RPMI7951 (cell line): ENCODE results near the gene RNF26. TPM values are rescaled to one million over a fixed set of nuclear protein-coding genes. Genes with fewer than 3 reads are reported as not detected.
"Not testable (repeated sequence)": the region's sequence is repeated elsewhere in the genome, so short reads cannot be mapped to it uniquely, and the experiment has no call there.

Experiments
- DNase-seq: peaks from one replicate; pipeline ENCODE4 v3.0.0-alpha.2; 2012; ENCODE audit warnings: low read depth
- total RNA-seq: library from RNA; depleted of rRNA; stranded (reverse); fragments of >200 nt; shearing (Covaris generic); gene quantifications from 2 replicates; pipeline ENCODE4 v1.2.3, GENCODE V29; 2014

The RNF26 gene
- total RNA-seq, 1 experiment from 2014 or later: 9.1 TPM

DNA sequence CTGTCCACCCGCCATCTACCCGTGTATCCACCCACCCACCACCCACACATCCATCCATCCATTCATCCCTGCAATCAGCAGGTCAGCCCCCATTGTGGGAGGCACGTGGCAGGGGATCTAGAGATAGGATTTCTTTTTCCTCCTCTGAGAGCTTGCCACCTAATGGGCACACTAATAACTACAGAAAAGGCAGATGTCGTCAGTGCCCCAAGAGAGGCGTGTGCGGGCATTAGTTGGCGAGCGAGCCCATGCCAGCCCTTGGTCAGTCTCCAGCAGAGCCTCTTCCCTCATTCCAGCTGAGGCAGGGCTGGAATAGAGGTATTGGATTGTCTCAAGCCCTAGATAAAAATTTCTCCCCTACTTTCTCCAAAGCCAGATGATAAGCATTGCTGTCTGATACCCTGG, 37.5 kb downstream of the RNF26 start:
- DNase-seq: peak; percentile 24

DNA sequence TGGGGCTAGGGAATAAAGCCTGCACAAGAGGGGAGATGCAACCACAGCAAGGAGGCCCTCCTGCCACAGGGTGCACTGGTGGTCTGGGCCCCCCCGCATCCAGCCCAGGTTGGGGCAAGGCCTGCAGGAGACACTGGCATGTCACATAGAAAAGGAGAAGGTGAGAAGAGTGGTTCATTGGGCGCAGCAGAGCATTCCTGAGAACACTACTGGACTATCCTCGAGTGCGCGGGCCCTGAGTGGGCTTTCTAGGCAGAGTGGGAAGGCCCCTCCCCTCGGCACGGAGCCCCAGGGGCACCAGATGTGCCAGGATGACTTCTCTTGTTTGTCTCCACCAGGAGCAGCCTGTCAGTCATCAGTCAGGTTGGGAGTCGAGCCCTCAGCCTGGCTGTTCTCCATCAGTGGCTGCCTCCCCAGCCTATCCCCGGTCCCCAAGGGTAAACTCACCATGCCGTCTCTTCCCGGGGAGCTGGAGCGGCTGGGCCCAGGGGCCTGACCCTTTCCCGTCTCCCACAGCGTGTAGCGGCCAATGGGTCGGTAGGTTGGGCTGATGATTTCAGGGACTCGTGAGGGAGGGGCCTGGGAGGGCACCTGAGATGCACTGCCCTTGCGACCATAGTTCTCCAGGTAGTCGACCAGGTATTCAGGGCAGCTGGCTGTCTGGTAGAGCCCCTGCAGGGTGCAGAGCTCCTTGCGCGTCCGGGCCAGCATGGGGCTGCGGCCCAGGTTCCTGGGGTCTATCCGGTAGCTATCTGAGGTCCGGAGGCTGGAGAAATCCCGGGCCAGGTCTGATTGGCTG, 38.1 kb downstream of the RNF26 start:
- no peak for DNase-seq

DNA sequence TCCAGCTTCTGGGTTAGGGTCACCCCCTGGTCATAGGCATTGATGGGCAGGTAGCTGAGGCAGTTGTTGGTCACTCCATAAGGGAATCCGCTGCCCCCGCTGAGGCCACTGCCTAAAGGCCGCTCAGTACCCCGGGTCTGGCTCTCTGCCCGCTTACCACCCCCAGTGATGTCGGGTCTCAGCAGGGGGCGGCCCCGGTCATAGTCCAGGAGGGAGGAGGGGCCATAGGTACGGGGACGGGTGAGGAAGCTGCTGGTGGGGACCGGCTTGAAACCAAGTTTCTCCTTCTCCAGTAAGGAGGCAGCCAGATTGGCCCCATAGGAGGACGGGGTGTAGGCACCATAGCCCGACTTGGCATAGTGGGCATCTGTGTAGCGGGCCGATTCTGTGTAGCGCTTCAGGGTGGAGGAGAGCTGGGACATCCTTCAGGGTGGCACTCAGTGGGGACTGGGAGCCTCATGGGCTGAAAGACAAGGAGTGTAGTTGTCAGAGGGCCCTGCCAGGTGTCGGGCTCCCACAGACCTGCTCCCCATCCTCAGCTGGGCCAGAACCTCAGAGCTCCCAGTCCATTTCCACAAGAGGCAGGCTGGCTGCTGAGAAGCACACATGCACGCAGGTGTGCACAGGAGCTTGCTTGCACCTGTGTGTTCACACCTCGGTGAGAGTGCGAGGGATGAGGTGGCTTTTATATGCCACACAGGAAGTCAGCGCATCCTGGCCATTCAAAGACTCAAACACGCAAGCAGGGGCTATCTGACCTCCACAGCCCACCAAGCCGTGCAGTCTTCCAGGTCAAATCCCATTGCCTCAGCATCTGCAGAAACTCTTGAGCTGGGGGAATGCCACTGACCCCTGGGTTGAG, 39.0 kb downstream of the RNF26 start:
- DNase-seq: no peak

DNA sequence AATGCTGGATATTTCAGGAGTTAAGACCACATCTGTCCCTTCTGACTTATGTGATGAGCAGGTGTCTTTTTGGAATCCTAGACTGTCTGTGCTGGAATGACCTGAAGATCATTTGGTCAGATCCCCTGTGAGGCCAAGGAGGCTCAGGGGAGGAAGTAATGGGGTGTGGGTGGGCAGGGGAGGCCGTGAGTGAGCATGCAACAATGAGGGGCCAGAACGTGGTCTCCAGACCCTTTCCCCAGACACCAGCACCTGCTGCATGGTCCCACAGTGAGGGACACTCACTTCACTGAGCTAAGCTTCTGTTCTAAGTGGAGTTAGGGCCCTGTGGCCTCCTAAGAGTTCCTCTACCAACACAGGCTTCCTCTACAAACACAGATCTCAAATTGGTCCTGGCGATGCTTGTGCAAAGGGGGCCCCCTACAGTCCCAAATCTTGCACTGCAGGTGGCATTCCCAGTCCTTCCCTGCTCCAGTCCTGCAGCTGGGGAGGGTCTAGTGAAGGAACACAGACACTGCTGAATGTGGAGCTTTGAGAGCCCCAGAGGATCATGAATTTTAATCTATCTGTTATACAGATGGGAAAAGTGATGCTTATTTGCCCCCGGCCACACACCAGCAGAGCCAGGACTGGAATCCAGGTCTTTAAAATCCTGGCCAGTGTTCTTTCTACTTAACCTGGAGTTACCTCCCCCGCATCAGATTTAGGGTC, 39.7 kb downstream of the RNF26 start:
- peak; percentile 63 for DNase-seq

DNA sequence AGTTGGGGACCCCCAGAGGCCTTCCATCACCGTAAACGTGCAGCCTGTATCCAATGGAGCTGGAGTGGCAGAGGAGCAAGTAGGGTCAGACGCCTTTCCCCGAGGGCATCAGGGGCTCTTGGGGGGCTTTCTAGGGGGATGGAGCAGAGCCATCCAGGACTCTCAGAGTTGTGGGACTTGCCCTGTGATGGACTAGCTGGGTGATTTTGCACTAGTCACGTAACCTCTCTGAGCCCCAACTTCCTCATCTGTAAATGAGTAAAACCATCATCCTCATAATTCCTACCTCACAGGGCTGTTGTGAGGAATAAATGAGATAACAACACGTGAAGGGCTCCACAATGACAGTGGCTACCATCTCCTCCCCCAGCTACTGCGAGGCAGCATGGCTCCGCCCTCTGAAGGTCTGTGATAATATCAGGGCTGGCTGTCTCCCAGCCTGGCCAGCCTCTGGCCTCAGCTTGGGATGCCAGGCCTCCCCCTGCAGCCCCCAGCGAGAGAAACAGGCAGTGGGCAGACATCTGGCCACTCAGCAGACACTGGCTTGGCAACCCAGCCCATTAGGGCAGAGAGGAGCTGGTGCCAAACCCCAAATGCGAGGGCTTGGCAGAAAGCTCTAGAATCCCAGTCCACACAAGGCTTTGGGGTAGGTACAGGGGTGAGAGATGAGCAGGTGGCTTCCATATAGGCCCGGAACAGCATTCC, 40.5 kb downstream of the RNF26 start:
- peak; percentile 20 for DNase-seq

DNA sequence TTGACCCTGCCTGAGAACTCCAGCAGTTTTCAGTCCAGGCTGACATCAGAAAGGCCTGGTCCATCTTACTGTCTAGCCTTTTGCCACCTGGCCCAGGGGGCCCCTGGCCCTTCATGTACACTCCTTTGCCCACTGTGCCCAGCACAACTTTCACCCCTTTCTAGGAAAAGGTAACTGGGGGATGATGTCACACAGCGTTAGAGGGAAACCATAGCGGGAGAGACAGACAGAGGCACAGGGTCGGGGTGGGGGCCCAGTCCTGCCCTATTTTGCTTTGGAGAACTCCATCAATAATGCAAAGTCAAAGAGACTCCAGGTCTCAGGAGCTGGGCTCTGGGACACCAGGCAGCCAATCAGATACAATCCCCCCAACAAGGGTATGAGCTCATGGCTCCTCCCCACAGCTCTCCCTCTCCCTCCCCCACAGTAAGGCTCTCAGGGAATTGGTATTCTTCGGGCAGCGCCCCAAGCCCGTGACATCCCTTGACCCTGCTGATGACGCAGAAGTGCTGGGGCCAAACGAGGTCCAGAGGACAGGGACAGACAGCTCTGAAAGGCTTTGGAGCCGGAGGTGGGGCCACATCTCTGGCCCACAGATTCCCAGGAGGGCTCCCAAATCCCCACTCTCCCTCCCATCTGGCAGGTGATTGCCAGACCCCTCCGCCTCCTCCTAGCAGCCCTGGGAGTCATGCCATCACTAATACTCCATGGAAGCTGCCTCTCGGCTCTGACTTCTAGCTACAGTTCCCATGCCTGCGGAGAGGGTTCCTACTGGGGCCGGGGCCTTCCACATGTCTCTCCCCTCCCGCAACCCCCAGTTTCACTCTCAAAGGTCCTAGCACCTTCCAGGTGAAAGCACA, 41.2 kb downstream of the RNF26 start:
- peak; percentile 47 for DNase-seq

DNA sequence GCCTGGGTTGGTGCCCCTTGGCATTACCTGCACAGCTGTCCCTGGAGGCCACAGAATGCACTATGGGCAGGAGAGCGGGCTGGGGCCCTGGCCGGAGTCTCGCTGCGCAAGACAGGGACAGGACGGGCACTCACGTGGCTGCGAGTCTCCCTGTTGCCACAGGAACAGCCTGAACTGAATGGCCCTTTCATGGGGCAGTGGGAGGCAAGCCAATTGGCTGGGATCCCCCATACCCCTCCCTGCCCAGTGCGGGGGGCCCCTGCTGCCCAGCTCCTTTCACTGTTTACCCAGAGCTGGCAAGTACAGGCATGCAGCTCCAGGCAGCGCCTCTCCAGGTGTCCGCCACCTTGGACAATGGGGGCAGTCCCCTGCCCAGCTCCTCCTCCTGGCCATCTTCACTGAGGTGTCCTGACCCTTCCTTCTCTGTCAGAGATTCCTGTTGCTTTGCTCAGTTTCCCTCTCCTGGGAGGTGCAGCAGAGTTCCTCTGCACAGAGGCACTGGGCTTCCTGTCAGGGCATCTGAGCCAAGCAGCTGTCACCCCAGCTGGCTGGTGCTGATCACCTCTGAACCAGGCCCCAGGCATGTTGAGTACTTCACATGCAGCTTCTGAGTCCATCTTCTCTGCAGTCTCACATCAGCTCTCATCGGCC, 42.0 kb downstream of the RNF26 start:
- DNase-seq: no peak

DNA sequence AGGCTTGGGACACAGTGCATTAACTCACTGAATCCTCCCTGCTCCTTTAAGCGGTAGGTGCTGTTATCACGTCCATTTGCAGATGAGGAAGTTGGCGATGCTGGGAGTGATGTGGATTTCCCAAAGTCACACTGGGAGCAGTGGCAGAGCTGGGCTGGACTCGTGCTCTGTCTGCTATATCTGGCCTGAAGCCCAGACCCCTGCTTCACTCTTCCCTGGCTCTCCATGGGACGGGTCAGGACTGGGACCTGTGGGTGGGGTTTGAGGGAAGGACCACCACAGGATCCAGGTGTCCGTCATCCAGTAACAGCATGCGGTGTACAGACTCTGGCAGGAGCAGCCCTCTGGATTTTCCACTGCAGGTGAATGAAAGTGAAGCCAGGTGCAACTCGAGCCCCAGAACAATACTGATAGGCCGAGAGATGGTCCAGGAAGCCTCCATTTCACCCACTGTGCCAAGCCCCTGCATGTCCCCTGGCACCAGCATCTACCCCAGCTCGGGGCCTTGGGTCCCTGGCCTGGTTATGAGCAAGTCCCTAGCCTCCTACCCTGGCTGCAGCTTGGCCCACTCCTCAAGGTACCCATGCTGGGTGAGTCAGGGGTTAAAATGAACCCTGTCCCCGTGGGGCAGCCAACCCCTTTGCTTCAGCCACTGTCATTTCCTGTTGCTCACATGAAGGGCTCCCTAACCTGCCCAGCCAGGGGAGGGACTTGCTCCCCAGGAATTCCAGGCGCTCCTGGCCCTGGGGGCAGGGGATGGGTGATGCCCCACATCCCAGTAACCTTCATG, 43.0 kb downstream of the RNF26 start:
- no peak for DNase-seq

DNA sequence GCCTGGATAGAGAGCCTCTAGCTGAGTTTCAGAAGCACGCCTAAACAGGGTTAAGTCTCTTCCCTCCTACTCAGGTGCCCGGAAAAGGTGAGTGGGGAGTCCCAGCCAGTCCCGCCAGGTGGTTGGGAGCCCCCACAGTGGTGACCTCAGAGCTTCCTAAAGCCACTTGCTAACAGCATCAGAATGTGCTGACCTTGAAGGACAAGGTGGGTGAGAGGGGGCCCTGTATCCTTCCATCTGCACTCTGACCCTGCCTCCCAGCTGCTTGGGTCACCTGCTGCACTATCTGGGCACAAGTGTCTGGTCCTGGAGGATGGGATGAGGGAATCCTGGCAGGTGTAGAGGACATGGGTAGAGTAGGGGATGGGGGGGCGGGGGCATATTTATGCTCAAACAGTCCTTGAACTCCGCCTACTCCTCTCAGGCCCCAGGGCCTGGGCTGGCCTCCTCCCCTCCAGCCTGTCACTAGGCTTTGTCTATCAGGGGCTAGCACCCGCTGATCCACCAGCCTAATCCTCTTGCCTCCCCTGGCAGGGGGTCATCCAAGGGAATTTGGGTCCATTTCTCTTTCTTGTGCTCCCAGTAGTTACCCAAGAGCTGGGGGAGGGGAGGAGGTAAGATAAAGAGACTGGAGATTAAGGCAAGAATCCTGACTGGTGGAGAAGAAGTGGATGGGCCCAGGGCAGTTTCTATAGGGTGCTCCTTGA, 43.8 kb downstream of the RNF26 start:
- no peak for DNase-seq

DNA sequence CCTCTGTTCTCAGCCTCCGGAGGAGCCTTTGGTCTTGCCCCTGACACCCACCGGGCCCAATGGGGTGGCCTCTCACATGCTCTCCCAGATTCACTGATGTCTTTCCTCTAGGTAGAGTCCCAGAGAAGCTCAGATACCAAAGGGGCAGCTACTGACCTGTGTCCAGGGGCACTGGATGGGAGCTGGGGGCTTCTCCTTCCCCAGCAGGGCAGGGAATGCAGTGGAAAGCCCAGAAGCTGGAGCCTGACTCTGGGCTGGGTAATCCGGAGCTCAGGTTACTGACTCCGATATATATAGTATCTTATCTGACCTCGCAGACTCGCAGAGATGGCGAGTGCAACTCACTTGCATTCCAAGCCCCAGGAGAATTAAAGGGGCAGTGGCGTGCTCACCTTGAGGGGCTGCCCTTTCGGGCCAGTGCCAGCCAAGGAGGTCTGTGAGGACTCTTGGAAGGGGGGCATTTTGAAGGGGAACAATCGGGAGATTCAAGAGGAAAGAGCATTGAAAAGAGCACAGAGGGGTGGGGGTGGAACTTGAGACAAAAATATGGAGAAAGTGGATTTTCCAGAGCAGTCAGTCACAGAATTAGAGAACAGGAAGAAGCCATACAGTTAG, 44.6 kb downstream of the RNF26 start:
- DNase-seq: no peak

DNA sequence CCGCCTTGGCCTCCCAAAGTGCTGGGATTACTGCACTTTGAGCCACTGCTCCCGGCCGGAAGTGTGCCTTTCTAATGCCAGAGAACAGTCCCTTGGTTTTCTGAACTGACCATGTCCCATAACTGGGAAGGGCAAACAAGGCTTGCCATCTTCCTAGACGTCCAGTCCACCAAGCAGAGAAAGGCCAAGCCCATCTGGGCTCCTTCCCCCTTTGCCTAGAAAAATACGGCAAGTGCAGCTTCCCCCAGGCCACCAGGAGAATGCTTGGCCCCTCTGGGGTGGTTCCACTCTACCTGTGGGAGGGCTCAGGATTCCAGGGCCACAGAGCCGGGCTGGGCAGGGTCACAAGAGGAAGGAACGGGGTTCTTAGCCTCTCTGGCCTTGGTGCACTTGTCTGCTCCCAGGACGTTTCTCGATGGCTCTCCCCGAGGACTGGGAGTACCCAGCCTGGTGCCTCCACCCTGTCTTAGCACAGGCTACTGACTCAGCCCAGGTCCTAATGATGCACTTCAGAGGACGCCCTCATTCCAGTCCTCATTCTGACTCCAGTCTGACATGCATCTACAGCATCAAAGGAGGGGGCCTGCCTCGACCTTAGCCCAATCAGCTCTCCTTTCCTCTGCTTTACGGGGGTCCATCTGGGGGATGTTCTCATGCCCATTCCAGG, 46.0 kb downstream of the RNF26 start:
- DNase-seq: no peak

DNA sequence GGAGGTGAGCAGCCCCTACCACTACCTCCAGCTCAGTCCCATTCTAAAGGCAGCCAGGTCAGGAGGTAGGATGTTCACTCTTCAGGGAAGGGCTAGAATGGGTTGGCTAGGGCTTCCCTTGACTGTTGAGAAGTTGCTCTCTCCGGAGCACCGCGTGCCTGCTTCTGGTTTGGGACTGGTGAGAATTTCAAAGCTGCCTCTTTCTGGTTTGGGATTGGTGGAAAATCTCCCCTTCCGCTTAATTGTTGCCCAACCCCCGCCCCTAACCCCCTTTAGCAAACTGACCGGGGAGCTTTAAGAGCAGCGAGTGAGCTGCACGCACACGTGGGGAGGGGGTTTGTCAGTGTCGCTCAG, 46.5 kb downstream of the RNF26 start:
- peak; percentile 14 for DNase-seq

DNA sequence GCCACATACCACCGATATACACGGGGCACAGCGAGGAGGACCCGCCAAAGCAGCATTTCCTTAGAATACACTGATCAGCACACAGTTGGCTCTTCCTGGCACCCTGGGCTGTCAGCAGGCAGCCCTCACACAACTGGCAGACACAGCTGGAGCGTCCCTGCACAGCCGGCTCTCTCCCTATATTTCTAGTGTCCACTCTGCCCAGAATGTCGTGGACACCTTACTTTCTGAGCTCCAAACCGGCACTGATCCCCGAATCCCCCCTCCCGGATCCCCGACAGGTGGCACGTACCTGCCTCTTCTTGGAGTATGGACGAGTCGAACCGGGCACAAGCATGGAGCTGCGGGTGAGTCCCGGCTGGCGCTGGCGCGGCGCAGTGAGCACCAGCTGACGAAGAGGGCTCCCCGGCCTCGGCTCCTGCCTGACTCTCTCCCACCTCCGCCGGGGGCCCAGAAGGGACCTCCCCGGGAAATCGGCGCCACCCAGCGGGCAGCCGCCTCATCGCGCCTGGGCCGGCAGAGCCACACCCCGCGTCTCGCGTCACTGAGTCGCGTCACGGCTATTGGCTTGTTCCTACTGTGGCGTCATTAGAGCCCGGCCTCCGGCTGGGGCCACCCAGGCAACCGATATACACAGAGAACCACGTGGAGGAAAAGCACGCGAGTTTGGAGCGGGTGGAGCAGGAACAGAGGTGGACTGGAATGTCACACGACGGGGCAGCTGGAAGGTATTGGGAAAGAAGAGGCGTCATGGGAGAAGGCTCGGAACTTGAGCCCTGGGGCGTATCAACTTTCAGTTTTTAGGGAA, 47.1 kb downstream of the RNF26 start, which contains the start of gene USP2:
Gene USP2, minus strand, starts transcription at position 510 of the 808 bp plus-strand sequence. CDS start 8,210 bp downstream, outside the sequence.
- DNase-seq: peak; percentile 94

DNA sequence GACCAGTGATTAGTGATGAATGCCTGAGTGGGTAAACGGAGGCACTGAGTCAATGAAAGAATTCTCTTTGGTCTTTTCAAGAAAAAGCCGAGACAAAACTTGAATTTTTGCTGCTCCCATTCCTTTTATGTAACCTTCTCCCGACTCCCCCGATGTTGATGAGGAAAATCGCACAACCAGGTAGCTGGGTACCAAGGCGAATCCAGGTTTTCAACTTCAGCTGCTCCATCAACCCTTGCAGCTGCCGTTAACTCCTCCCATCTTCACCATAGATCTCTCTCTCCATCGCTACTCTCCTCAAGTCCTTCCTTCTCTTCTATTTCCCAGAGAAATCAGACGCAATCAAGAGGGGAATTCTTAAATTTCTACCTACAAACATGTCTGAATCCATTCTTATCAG, 47.8 kb downstream of the RNF26 start:
- no peak for DNase-seq

DNA sequence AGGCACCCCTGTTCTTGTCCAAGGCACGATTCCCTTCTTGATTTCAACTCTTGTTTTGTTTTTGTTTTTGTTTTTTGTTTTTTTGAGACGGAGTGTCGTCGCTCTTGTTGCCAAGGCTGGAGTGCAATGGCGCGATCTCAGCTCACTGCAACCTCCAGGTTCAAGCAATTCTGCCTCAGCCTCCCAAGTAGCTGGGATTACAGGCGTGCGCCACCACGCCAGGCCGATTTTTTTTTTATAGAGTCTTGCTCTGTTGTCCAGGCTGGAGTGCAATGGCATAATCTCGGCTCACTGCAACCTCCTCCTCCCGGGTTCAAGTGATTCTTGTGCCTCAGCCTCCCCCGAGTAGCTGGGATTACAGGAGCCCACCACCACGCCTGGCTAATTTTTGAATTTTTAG, 48.2 kb downstream of the RNF26 start:
- DNase-seq: not testable (repeated sequence)

DNA sequence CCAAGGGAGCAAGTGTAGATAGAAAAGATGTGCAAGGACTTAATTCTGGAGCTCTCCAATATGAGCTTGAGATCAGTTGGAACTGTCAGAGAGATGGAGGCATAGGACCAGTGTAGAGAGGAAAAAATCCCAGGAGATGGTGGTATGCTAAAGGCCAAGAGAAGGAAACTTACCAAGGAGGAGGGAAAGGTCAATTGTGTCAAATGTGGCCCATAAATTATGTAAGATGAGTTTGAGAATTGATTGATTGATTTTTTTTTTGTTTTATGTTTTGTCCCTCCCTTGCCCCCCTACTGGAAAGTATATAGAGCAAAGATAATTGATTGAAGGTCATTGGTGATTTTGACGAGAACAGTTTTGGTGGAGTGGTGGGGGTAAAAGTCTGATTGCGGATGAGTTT, 50.0 kb downstream of the RNF26 start:
- no peak for DNase-seq
